Activated naive CD8-positive, alpha-beta T cell treated with anti-CD3 and anti-CD28 coated beads, Interleukin-2, amount 50 U/mL, for 16 hours (primary cell): ENCODE data around the gene POLR3H.
"Not testable (repeated sequence)": the region's sequence is repeated elsewhere in the genome, so short reads cannot be mapped to it uniquely, and the experiment has no call there.

ENCODE experiments used
- DNase-seq: peaks from one replicate; pipeline ENCODE4 v3.0.0-alpha.2; 2020; ENCODE audit warnings: low read depth, low spot score

The POLR3H gene

GRCh38 chr22:41564563-41564962 lies 20.3 kb upstream of the POLR3H start:
- no peak for DNase-seq

GRCh38 chr22:41563051-41563711 lies 18.9 kb upstream of the POLR3H start:
- no peak for DNase-seq

GRCh38 chr22:41562461-41562860 lies 18.2 kb upstream of the POLR3H start:
- no peak for DNase-seq

- no peak for DNase-seq
Observed at GRCh38 chr22:41561788-41562187, 17.5 kb upstream of the POLR3H start.

DNA sequence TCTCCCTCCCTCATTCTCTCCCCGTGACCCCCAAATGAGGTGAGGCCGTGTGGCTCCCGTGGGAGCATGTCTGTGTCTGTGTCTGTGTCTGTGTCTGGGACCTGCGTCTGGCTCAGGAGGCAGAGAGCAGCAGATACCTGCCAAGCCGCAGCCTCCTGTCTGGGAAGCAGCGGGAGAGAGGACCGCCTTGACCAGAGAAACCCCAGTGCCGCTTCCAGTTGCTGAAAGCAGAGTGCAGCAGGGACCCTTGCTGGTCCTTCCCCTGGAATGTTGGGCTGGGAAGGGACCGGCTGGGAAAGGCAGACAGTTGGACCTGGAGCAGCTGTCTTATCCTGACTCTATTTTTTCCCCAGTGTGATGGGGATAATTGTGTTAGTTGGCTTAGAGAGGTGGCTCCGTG lies 17.1 kb upstream of the POLR3H start:
- DNase-seq: no peak

DNA sequence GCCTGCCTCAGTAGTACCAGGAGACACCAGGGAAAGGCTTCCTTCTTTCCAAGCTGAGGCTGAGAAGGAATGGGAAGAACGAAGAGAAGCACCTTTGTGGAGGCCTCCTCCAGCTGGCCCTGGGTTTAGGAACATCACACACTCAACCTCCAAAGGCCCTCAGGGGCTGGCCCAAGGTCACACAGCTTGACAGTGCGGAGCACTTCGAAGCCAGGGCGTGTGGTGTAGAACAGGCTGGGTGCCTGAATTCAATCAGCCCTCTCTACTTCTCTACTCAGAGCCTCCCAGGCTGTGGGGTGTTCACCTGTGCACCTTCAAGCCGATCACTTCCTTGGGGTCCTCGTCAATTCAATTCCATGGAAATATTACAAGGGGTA lies 15.8 kb upstream of the POLR3H start:
- DNase-seq: no peak

GRCh38 chr22:41558241-41558630 lies 14.0 kb upstream of the POLR3H start:
- not testable (repeated sequence) for DNase-seq

GRCh38 chr22:41557401-41558240 lies 13.4 kb upstream of the POLR3H start:
- DNase-seq: no peak

- no peak for DNase-seq
Observed at GRCh38 chr22:41556561-41556960, 12.3 kb upstream of the POLR3H start.

- no peak for DNase-seq
Observed at GRCh38 chr22:41555325-41555982, 11.2 kb upstream of the POLR3H start.

DNA sequence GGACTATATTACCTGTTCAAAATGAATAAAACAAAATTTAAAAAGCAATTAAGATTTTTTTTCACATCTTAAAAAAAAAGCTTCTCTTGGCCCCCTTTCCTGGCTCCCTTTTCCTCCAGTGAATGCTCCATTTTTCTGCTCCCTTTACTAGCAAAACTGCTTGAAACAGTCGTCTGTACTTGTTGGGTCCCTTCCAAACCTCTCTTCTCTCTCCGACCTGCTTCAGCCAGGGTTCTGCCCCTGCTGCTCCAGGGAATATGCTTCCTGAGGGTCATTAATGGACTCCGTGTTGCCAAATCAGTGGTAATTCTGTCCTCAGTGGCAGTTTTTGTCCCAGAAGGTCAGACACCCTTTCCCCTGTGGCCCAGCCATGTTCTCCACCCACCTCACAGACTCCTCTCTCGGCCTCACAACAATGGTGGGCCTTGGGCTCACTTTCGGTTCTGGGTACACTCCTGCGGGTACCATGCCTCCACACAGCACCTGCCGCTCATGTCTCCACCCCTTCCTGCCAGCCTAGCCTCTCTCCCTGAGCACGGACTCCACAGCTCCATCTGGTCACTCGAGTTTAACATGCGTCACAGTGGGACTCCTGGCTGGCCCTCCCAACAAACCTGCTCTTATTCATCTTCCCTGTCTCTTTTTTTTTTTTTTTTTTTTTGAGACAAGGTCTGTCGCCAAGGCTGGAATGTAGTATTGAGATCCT lies 7.8 kb upstream of the POLR3H start:
- no peak for DNase-seq

DNA sequence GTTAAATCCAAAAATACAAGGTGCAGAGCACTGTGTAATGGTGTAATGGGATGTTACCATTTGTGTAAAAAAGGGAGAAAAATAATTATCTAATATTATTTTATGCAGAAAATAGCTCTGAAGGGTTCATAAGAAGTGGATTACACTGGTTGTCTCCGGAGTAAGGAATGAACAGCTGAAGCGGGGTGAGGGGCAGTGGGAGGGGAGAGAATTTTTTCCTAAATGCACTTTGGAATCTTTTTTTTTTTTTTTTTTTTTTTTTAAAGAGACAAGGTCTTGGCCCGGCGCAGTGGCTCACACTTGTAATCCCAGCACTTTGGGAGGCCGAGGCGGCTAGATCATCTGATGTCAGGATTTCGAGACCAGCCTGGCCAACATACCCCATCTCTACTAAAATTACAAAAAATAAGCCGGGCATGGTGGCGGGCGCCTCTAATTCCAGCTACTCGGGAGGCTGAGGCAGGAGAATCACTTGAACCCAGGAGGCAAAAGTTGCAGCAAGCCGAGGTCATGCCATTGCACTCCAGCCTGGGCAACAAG lies 6.8 kb upstream of the POLR3H start:
- DNase-seq: no peak

GRCh38 chr22:41548830-41549211 lies 4.6 kb upstream of the POLR3H start:
- DNase-seq: no peak

DNA sequence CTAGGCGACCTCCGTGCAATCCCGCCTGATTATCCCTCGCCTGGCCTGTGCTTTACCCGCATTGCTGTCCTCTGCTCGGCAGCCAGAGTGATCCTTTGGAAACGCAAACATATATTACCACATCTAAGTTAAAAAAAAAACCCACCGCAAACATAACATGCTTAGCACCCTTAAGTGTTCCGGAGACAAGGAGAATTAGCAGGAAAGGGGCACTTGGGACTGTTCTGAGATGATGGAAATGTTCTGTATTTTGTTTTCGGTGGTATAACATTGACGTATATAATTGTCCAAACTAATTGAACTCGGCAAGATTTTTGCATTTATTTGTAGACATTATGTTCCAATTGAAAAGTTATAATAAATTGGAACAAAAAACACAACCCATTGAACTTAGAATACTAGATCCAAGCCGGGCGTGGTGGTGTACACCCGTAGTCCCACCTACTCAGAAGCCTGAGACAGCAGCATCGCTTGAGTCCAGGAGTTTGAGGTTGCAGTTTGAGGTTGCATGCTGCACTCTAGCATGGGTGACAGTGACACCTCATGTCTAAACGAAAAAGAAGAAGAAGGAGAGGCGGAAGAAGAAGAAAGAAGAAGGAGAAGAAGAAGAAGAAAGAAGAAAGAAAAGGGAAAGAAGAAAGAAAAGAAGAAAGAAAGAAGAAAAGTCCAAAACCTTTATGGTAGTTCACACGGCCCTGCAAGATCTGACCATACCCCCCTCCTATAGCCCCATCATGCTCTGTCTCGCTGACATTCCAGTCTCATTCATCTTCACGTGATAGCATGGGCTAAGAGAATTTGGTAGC lies 604 bp upstream of the POLR3H start:
- DNase-seq: no peak

DNA sequence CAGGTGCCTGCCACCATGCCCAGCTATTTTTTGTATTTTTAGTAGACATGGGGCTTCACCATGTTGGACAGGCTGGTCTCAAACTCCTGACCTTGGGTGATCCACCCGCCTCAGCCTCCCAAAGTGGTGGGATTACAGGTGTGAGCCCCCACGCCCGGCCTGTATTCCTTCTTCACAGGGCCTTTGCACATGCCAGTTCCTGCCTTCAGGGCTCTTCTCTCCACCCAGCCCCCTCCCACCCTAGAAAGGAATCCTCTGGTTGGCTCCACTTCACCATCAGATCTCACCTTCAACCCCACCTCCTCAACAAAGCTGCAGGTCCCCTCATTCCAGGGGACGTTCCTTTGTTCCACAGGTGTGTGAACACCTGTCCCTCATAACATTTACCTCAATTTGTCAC lies 2.0 kb downstream of the POLR3H start:
- DNase-seq: no peak

DNA sequence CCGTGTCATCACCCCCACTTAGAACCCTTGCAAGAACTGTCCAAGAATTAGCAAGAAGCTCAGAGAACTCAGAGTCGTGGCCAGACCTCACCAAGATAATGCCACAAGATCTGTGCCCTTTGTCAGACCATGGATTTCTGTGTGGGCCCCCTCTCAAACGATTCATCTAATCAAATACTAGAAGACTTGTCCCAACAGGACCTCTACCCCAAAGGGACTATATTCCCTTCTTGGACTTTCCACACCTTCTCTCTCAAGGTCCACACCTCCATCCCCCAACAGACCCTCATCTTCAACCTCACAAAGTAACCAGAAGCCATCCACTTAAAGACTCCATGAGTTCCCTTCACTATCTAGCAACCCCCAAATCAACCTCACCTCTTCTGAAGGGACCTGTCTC lies 2.8 kb downstream of the POLR3H start:
- DNase-seq: no peak

DNA sequence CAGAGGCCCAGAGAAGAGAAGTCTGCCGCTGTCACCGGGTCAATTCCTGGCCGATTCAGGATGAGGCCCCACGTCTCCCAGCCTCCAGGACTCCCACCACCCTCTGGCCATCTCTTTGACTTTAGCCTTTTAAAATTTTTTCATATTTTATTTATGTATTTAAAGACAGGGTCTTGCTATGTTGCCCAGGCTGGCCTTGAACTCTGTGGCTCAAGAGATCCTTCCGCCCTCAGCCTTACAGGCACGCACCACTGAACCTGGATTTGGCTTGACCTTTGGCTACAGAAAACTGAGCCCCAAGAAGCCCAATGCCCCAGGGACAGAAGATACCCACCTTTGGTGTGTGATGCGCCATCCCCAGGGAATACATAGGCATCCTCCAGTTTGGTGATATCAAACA lies 3.9 kb downstream of the POLR3H start:
- no peak for DNase-seq

DNA sequence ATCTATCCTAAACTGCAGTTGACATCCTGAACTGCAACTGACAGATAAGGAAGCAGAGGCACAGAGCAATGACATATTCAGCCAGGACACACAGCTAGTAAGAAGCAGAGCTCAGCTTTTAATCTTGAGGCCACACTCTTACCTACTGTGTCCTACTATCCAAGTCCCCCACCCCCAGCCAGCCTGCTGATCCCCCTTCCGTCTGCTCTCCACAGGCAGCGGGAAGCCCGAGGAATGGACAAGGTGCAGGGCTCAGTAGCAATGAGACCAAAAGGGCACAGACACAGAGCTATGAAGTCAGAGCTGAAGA lies 4.3 kb downstream of the POLR3H start:
- DNase-seq: no peak

GRCh38 chr22:41539146-41540005 lies 4.9 kb downstream of the POLR3H start:
- DNase-seq: no peak

GRCh38 chr22:41538583-41538982 lies 5.7 kb downstream of the POLR3H start:
- DNase-seq: no peak
